Mesenchymal stem cell (in vitro differentiated cells and primary cell): Measurements from ENCODE around the gene SMIM8.

Experiments
- DNase-seq: peaks from one replicate; pipeline ENCODE4 v3.0.0-alpha.2; 2013
- H2AFZ ChIP-seq: one replicate; pipeline ENCODE4 v1.6.1; 2013; ENCODE audit warnings: low read depth, mild to moderate bottlenecking, control low read depth, inconsistent platforms, low read length, moderate library complexity
- H2AK5ac ChIP-seq: 2 replicates; pipeline ENCODE4 v1.6.1; 2013; ENCODE audit warnings: low read length, moderate library complexity, mild to moderate bottlenecking, inconsistent platforms; ENCODE audit not compliant: severe bottlenecking
- H2BK120ac ChIP-seq: one replicate; pipeline ENCODE4 v1.6.1; 2013; ENCODE audit warnings: low read depth, mild to moderate bottlenecking, inconsistent platforms, low read length, moderate library complexity
- H2BK12ac ChIP-seq, 2 experiments: one replicate each; pipeline ENCODE4 v1.6.1; 2013; ENCODE audit warnings: inconsistent platforms in 2 of 2, low read length in 2 of 2, mild to moderate bottlenecking in 2 of 2, moderate library complexity in 2 of 2, control low read depth in 1 of 2
- H2BK15ac ChIP-seq: one replicate; pipeline ENCODE4 v1.6.1; 2013; ENCODE audit warnings: mild to moderate bottlenecking, low read depth, inconsistent platforms; ENCODE audit not compliant: poor library complexity, severe bottlenecking
- H2BK5ac ChIP-seq: 2 replicates; pipeline ENCODE4 v1.6.1; 2013; ENCODE audit warnings: low read depth, mild to moderate bottlenecking, low read length, control low read depth, inconsistent platforms; ENCODE audit not compliant: poor library complexity, severe bottlenecking
- H3K14ac ChIP-seq, 2 experiments: one replicate each; pipeline ENCODE4 v1.6.1; 2013; ENCODE audit warnings: inconsistent platforms in 2 of 2, low read length in 2 of 2, control low read depth in 1 of 2, mild to moderate bottlenecking in 1 of 2, moderate library complexity in 1 of 2
- H3K18ac ChIP-seq, 2 experiments: one replicate each; pipeline ENCODE4 v1.6.1; 2013; ENCODE audit warnings: inconsistent platforms in 2 of 2, low read length in 2 of 2, control low read depth in 1 of 2, low read depth in 1 of 2, mild to moderate bottlenecking in 1 of 2
- H3K23ac ChIP-seq, 2 experiments: one replicate each; pipeline ENCODE4 v1.6.1; 2013; ENCODE audit warnings: inconsistent platforms in 2 of 2, low read length in 2 of 2, mild to moderate bottlenecking in 2 of 2, moderate library complexity in 2 of 2, control low read depth in 1 of 2
- H3K27ac ChIP-seq: 2 replicates; pipeline ENCODE4 v1.5.1; 2013; ENCODE audit warnings: mild to moderate bottlenecking, moderate library complexity, low read length, control low read depth, inconsistent platforms; ENCODE audit not compliant: poor library complexity, severe bottlenecking
- H3K27me3 ChIP-seq, 2 experiments: 2 replicates each; pipeline versions ENCODE4 v1.6.1 to v1.7.0; 2013; ENCODE audit warnings: low read length in 2 of 2, mild to moderate bottlenecking in 2 of 2, moderate library complexity in 2 of 2, control low read depth in 1 of 2, inconsistent platforms in 1 of 2; ENCODE audit not compliant: control insufficient read depth in 1 of 2, insufficient read depth in 1 of 2
- H3K36me3 ChIP-seq, 2 experiments: 2 replicates each; pipeline versions ENCODE4 v1.6.1 to v1.7.0; 2013; ENCODE audit warnings: low read length in 2 of 2, control low read depth in 1 of 2, inconsistent platforms in 1 of 2, low read depth in 1 of 2, mild to moderate bottlenecking in 1 of 2; ENCODE audit not compliant: insufficient read depth in 2 of 2, control insufficient read depth in 1 of 2
- H3K4ac ChIP-seq, 2 experiments: one replicate each; pipeline ENCODE4 v1.6.1; 2013; ENCODE audit warnings: inconsistent platforms in 2 of 2, low read length in 2 of 2, mild to moderate bottlenecking in 2 of 2, moderate library complexity in 2 of 2, control low read depth in 1 of 2, low read depth in 1 of 2
- H3K4me1 ChIP-seq: 2 replicates; pipeline ENCODE4 v1.6.1; 2013; ENCODE audit warnings: low read depth, low read length, control low read depth; ENCODE audit not compliant: control insufficient read depth, insufficient read depth
- H3K4me2 ChIP-seq: 2 replicates; pipeline ENCODE4 v1.6.1; 2013; ENCODE audit warnings: low read length, mild to moderate bottlenecking, inconsistent platforms; ENCODE audit not compliant: poor library complexity, severe bottlenecking
- H3K4me3 ChIP-seq, 2 experiments: 2 replicates each; pipeline versions ENCODE4 v1.5.1 to v1.7.0; 2013; ENCODE audit warnings: low read length in 2 of 2, mild to moderate bottlenecking in 2 of 2, control low read depth in 1 of 2, low read depth in 1 of 2; ENCODE audit not compliant: insufficient read depth in 1 of 2
- H3K79me1 ChIP-seq: replicated peaks from 2 replicates; pipeline ENCODE4 v1.6.1; 2013; ENCODE audit warnings: mild to moderate bottlenecking, control low read depth, low read length, inconsistent platforms; ENCODE audit not compliant: poor library complexity, severe bottlenecking
- H3K9ac ChIP-seq: 2 replicates; pipeline ENCODE4 v1.7.0; 2013; ENCODE audit warnings: mild to moderate bottlenecking, low read length, moderate library complexity
- H3K9me3 ChIP-seq: 2 replicates; pipeline ENCODE4 v1.7.0; 2013; ENCODE audit warnings: mild to moderate bottlenecking, low read length; ENCODE audit not compliant: control insufficient read depth
- H4K8ac ChIP-seq: one replicate; pipeline ENCODE4 v1.6.1; 2013; ENCODE audit warnings: inconsistent platforms, mild to moderate bottlenecking, low read length, moderate library complexity
- H4K91ac ChIP-seq: one replicate; pipeline ENCODE4 v1.6.1; 2013; ENCODE audit warnings: mild to moderate bottlenecking, low read length, inconsistent platforms
- whole genome bisulfite sequencing: methylation state at CpG from one replicate; pipeline ENCODE4 v1.1.7; 2013; ENCODE audit warnings: mixed read lengths; 5-methylcytosine and 5-hydroxymethylcytosine counted together

SMIM8 gene

GRCh38 chr6:87376643-87377042 is 54.3 kb downstream of the SMIM8 start:
- H3K14ac ChIP-seq, result no peak overlapping the region
- H3K36me3 ChIP-seq, result no peaks in the 10 kb centered on the region
- no peak overlapping the region for H3K9ac ChIP-seq
- no peak overlapping the region for H2AFZ ChIP-seq
- 100% methylated on average over 1 of the region's 2 CpGs for WGBS
- no peak overlapping the region for H3K18ac ChIP-seq
- H3K4me3 ChIP-seq, result no peak overlapping the region
- no peak for DNase-seq
- no peak overlapping the region for H2BK12ac ChIP-seq
- no peak overlapping the region for H4K8ac ChIP-seq
- H2BK5ac ChIP-seq, result no peak overlapping the region
- no peak overlapping the region for H2AK5ac ChIP-seq
- no peaks in the 10 kb centered on the region for H3K27me3 ChIP-seq
- H2BK15ac ChIP-seq, result no peak overlapping the region
- no peak overlapping the region for H3K23ac ChIP-seq
- no peak overlapping the region for H3K27ac ChIP-seq
- no peaks in the 10 kb centered on the region for H3K4me1 ChIP-seq
- H3K9me3 ChIP-seq, result peaks cover 4% of the 10 kb centered on the region
- H2BK120ac ChIP-seq, result no peak overlapping the region
- H3K4me2 ChIP-seq, result no peak overlapping the region
- H3K79me1 ChIP-seq, result no peaks in the 10 kb centered on the region
- H4K91ac ChIP-seq, result no peak overlapping the region
- no peak overlapping the region for H3K4ac ChIP-seq

- Histone ChIP-seq H3K18ac (no peak overlapping the region), H2AK5ac (no peak overlapping the region), H3K27ac (no peak overlapping the region), H4K8ac (no peak overlapping the region), H2BK120ac (no peak overlapping the region), H3K4me1 (no peaks in the 10 kb centered on the region), H2BK5ac (no peak overlapping the region), H3K4me3 (no peak overlapping the region), H2AFZ (no peak overlapping the region), H3K23ac (no peak overlapping the region), H3K4ac (no peak overlapping the region), H3K9me3 (no peaks in the 10 kb centered on the region), H3K27me3 (no peaks in the 10 kb centered on the region), H3K79me1 (no peaks in the 10 kb centered on the region), H3K36me3 (no peaks in the 10 kb centered on the region), H3K14ac (no peak overlapping the region), H2BK15ac (no peak overlapping the region), H4K91ac (no peak overlapping the region), H3K9ac (no peak overlapping the region), H3K4me2 (no peak overlapping the region), H2BK12ac (no peak overlapping the region)
- 94% methylated on average over 3 of the region's 4 CpGs for WGBS
- no peak for DNase-seq
Observed at GRCh38 chr6:87378947-87379346, 56.6 kb downstream of the SMIM8 start.

GRCh38 chr6:87382861-87383260 is 60.5 kb downstream of the SMIM8 start:
- H2BK15ac ChIP-seq, result no peak overlapping the region
- H4K91ac ChIP-seq, result no peak overlapping the region
- no peak overlapping the region for H3K23ac ChIP-seq
- 97% methylated on average over 4 of the region's 5 CpGs for WGBS
- H3K9me3 ChIP-seq, result no peaks in the 10 kb centered on the region
- DNase-seq, result no peak
- no peak overlapping the region for H2BK120ac ChIP-seq
- no peaks in the 10 kb centered on the region for H3K36me3 ChIP-seq
- no peak overlapping the region for H3K14ac ChIP-seq
- H3K4me3 ChIP-seq, result no peak overlapping the region
- no peak overlapping the region for H3K4me2 ChIP-seq
- H2BK5ac ChIP-seq, result no peak overlapping the region
- no peaks in the 10 kb centered on the region for H3K27me3 ChIP-seq
- H2AK5ac ChIP-seq, result no peak overlapping the region
- no peak overlapping the region for H2BK12ac ChIP-seq
- H3K4ac ChIP-seq, result no peak overlapping the region
- no peak overlapping the region for H2AFZ ChIP-seq
- H3K4me1 ChIP-seq, result no peaks in the 10 kb centered on the region
- H3K9ac ChIP-seq, result no peak overlapping the region
- H3K18ac ChIP-seq, result no peak overlapping the region
- H4K8ac ChIP-seq, result no peak overlapping the region
- no peak overlapping the region for H3K27ac ChIP-seq
- no peaks in the 10 kb centered on the region for H3K79me1 ChIP-seq

GRCh38 chr6:87384038-87384437 is 61.6 kb downstream of the SMIM8 start:
- Histone ChIP-seq H3K4me3 (no peak overlapping the region), H4K8ac (no peak overlapping the region), H3K9ac (no peak overlapping the region), H3K14ac (no peak overlapping the region), H2AFZ (no peak overlapping the region), H2BK12ac (no peak overlapping the region), H3K36me3 (no peaks in the 10 kb centered on the region), H3K4me2 (no peak overlapping the region), H3K79me1 (no peaks in the 10 kb centered on the region), H3K27ac (no peak overlapping the region), H3K4me1 (no peaks in the 10 kb centered on the region), H3K4ac (no peak overlapping the region), H2BK120ac (no peak overlapping the region), H3K9me3 (no peaks in the 10 kb centered on the region), H2BK15ac (no peak overlapping the region), H3K18ac (no peak overlapping the region), H2AK5ac (no peak overlapping the region), H3K23ac (no peak overlapping the region), H2BK5ac (no peak overlapping the region), H4K91ac (no peak overlapping the region), H3K27me3 (no peaks in the 10 kb centered on the region)
- no peak for DNase-seq
- 92% methylated on average over 1 of the region's 1 CpG for WGBS
